SK-N-SH treated with all-trans-retinoic acid at 6 μM for 48 hours (cell line): ENCODE results near the gene PSTK.

Experiments used
- ATAC-seq: fragments of 200-7000 bp; cut with Tn5 transposase; 3 replicates; pipeline ENCODE4 v1.9.1; 2020; ENCODE audit warnings: mild to moderate bottlenecking, moderate library complexity
- ARNTL ChIP-seq: fragments of 450-650 bp; formaldehyde crosslinking; IDR thresholded peaks from 2 replicates; pipeline ENCODE4 v1.5.0; 2020; ENCODE audit warnings: low read depth, mild to moderate bottlenecking, moderate library complexity, borderline replicate concordance
- BACH2 ChIP-seq: fragments of 250-450 bp; sonication (Bioruptor Pico); IDR thresholded peaks from 2 replicates; pipeline ENCODE4 v1.9.0; 2021; ENCODE audit warnings: mild to moderate bottlenecking, borderline replicate concordance
- CREB5 ChIP-seq: fragments of 250-450 bp; sonication (Bioruptor Pico); IDR thresholded peaks from 2 replicates; pipeline ENCODE4 v1.5.1; 2020; ENCODE audit warnings: low read depth, mild to moderate bottlenecking, moderate library complexity
- CSDC2 ChIP-seq: fragments of 250-450 bp; sonication (Bioruptor Pico); IDR thresholded peaks from 2 replicates; pipeline ENCODE4 v1.5.0; 2020; ENCODE audit warnings: mild to moderate bottlenecking, moderate library complexity
- CSRNP3 ChIP-seq: fragments of 250-450 bp; sonication (Bioruptor Pico); IDR thresholded peaks from 2 replicates; pipeline ENCODE4 v1.5.1; 2021; ENCODE audit warnings: mild to moderate bottlenecking, moderate library complexity
- ESRRG ChIP-seq: fragments of 250-450 bp; sonication (Bioruptor Pico); IDR thresholded peaks from 2 replicates; pipeline ENCODE4 v1.6.1; 2021; ENCODE audit warnings: mild to moderate bottlenecking
- GLIS3 ChIP-seq: fragments of 250-450 bp; sonication (Bioruptor Pico); IDR thresholded peaks from 2 replicates; pipeline ENCODE4 v1.5.0; 2020; ENCODE audit warnings: mild to moderate bottlenecking, moderate library complexity
- ISL1 ChIP-seq: fragments of 250-450 bp; sonication (Bioruptor Pico); IDR thresholded peaks from 2 replicates; pipeline ENCODE4 v2.1.2; 2022; ENCODE audit warnings: mild to moderate bottlenecking, moderate library complexity
- OSR1 ChIP-seq: fragments of 250-450 bp; sonication (Bioruptor Pico); IDR thresholded peaks from 2 replicates; pipeline ENCODE4 v1.8.0; 2022; ENCODE audit warnings: moderate library complexity, mild to moderate bottlenecking, inconsistent platforms
- PPARA ChIP-seq: fragments of 250-450 bp; sonication (Bioruptor Pico); IDR thresholded peaks from 2 replicates; pipeline ENCODE4 v1.5.0; 2020; ENCODE audit warnings: mild to moderate bottlenecking, borderline replicate concordance
- RARB ChIP-seq: fragments of 250-450 bp; sonication (Bioruptor Pico); IDR thresholded peaks from 2 replicates; pipeline ENCODE4 v1.8.0; 2021; ENCODE audit warnings: mild to moderate bottlenecking, moderate library complexity
- SNAI2 ChIP-seq: fragments of 250-450 bp; sonication (Bioruptor Pico); IDR thresholded peaks from 2 replicates; pipeline ENCODE4 v1.5.0; 2020; ENCODE audit warnings: mild to moderate bottlenecking, moderate library complexity
- TCF4 ChIP-seq: fragments of 250-450 bp; sonication (Bioruptor Pico); IDR thresholded peaks from 2 replicates; pipeline ENCODE4 v1.8.0; 2021; ENCODE audit warnings: mild to moderate bottlenecking, moderate library complexity, borderline replicate concordance
- TOX ChIP-seq: fragments of 250-450 bp; sonication (Bioruptor Pico); IDR thresholded peaks from 2 replicates; pipeline ENCODE4 v1.8.0; 2021; ENCODE audit warnings: mild to moderate bottlenecking, moderate library complexity, borderline replicate concordance
- TSHZ2 ChIP-seq: fragments of 250-450 bp; sonication (Bioruptor Pico); IDR thresholded peaks from 2 replicates; pipeline ENCODE4 v1.5.0; 2020; ENCODE audit warnings: mild to moderate bottlenecking, moderate library complexity
- ZC3H10 ChIP-seq: fragments of 250-450 bp; sonication (Bioruptor Pico); IDR thresholded peaks from 2 replicates; pipeline ENCODE4 v1.5.1; 2021; ENCODE audit warnings: mild to moderate bottlenecking, moderate library complexity
- ZFP3 ChIP-seq: fragments of 250-450 bp; sonication (Bioruptor Pico); IDR thresholded peaks from 2 replicates; pipeline ENCODE4 v1.5.0; 2020; ENCODE audit warnings: mild to moderate bottlenecking, moderate library complexity
- ZFP30 ChIP-seq: fragments of 450-650 bp; formaldehyde crosslinking; IDR thresholded peaks from 2 replicates; pipeline ENCODE4 v1.5.0; 2022; ENCODE audit warnings: mild to moderate bottlenecking, moderate library complexity
- ZNF565 ChIP-seq: fragments of 450-650 bp; formaldehyde crosslinking; conservative IDR thresholded peaks from 2 replicates; pipeline ENCODE4 v1.5.0; 2020; ENCODE audit warnings: low read depth, mild to moderate bottlenecking, moderate library complexity
- ZNF70 ChIP-seq: fragments of 450-650 bp; formaldehyde crosslinking; IDR thresholded peaks from 2 replicates; pipeline ENCODE4 v1.5.0; 2020; ENCODE audit warnings: mild to moderate bottlenecking, moderate library complexity
- ZNF8 ChIP-seq: fragments of 450-650 bp; formaldehyde crosslinking; IDR thresholded peaks from 2 replicates; pipeline ENCODE4 v1.5.0; 2020; ENCODE audit warnings: mild to moderate bottlenecking, moderate library complexity
- TF ChIP-seq, protein P1 (sequence below): fragments of 250-450 bp; sonication (Bioruptor Pico); IDR thresholded peaks from 2 replicates; pipeline ENCODE4 v1.8.0; 2021; ENCODE audit warnings: low read depth, mild to moderate bottlenecking, moderate library complexity, borderline replicate concordance
- TF ChIP-seq, protein P2 (sequence below): fragments of 250-450 bp; sonication (Bioruptor Pico); IDR thresholded peaks from 2 replicates; pipeline ENCODE4 v1.8.0; 2020; ENCODE audit warnings: mild to moderate bottlenecking, moderate library complexity, borderline replicate concordance

Gene PSTK

GRCh38 chr10:122999347-122999746 is 19.1 kb downstream of the PSTK start:
- no peak for ATAC-seq
- TF ChIP-seq RARB, result no peak
- TF ChIP-seq CSRNP3 (CRISPR knock-in tag), result no peak
- TF ChIP-seq CREB5, result no peak
- no peak for TF ChIP-seq TOX (CRISPR knock-in tag)
- TF ChIP-seq ISL1 (CRISPR knock-in tag), result no peak
- TF ChIP-seq ZFP30 (CRISPR knock-in tag), result no peak
- TF ChIP-seq CSDC2 (CRISPR knock-in tag), result no peak
- no peak for TF ChIP-seq ESRRG (CRISPR knock-in tag)
- TF ChIP-seq TCF4 (CRISPR knock-in tag), result no peak
- TF ChIP-seq TSHZ2, result no peak
- TF ChIP-seq GLIS3 (CRISPR knock-in tag), result no peak
- TF ChIP-seq, protein P1, sequence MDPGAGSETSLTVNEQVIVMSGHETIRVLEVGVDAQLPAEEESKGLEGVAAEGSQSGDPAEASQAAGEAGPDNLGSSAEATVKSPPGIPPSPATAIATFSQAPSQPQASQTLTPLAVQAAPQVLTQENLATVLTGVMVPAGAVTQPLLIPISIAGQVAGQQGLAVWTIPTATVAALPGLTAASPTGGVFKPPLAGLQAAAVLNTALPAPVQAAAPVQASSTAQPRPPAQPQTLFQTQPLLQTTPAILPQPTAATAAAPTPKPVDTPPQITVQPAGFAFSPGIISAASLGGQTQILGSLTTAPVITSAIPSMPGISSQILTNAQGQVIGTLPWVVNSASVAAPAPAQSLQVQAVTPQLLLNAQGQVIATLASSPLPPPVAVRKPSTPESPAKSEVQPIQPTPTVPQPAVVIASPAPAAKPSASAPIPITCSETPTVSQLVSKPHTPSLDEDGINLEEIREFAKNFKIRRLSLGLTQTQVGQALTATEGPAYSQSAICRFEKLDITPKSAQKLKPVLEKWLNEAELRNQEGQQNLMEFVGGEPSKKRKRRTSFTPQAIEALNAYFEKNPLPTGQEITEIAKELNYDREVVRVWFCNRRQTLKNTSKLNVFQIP, result no peak
- no peak for TF ChIP-seq ZC3H10 (CRISPR knock-in tag)
- TF ChIP-seq ZNF8, result no peak
- TF ChIP-seq BACH2 (CRISPR knock-in tag), result no peak
- TF ChIP-seq ZNF565 (CRISPR knock-in tag), result no peak
- TF ChIP-seq PPARA (CRISPR knock-in tag), result no peak
- no peak for TF ChIP-seq SNAI2 (CRISPR knock-in tag)
- TF ChIP-seq ARNTL (CRISPR knock-in tag), result no peak
- TF ChIP-seq ZNF70 (CRISPR knock-in tag), result no peak

DNA sequence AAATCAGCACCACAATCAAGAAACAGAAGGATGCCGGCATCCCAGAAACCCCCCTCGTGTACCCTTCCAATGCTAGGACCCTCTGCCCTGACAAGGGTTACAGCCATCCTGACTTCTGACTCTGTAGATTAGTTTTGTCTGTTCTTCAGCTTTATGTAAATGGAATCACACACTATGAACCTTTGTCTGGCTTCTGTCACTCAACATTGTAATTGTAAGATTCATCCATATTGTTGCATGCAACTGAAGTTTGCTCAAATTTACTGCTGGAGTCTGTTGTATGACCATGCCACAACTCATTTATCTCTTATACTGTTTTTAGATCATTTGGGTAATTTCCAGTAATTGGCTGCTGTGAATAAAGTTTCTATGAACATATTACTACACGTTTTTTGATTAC is 20.0 kb downstream of the PSTK start:
- no peak for ATAC-seq
- TF ChIP-seq OSR1 (CRISPR knock-in tag) (no peak), PPARA (CRISPR knock-in tag) (no peak), CREB5 (no peak), ZFP3 (CRISPR knock-in tag) (no peak), GLIS3 (CRISPR knock-in tag) (no peak), ZNF70 (CRISPR knock-in tag) (no peak), CSDC2 (CRISPR knock-in tag) (no peak), ZFP30 (CRISPR knock-in tag) (no peak), RARB (no peak), CSRNP3 (CRISPR knock-in tag) (no peak), ESRRG (CRISPR knock-in tag) (no peak), ARNTL (CRISPR knock-in tag) (no peak), ISL1 (CRISPR knock-in tag) (no peak), ZNF565 (CRISPR knock-in tag) (no peak), ZC3H10 (CRISPR knock-in tag) (no peak), TCF4 (CRISPR knock-in tag) (no peak), SNAI2 (CRISPR knock-in tag) (no peak)
- TF ChIP-seq, protein P2, sequence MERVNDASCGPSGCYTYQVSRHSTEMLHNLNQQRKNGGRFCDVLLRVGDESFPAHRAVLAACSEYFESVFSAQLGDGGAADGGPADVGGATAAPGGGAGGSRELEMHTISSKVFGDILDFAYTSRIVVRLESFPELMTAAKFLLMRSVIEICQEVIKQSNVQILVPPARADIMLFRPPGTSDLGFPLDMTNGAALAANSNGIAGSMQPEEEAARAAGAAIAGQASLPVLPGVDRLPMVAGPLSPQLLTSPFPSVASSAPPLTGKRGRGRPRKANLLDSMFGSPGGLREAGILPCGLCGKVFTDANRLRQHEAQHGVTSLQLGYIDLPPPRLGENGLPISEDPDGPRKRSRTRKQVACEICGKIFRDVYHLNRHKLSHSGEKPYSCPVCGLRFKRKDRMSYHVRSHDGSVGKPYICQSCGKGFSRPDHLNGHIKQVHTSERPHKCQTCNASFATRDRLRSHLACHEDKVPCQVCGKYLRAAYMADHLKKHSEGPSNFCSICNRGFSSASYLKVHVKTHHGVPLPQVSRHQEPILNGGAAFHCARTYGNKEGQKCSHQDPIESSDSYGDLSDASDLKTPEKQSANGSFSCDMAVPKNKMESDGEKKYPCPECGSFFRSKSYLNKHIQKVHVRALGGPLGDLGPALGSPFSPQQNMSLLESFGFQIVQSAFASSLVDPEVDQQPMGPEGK, result no peak
- TF ChIP-seq, protein P1, result no peak
